B cell (primary cell): ENCODE data around the gene GLIPR1. TPM values are rescaled to one million over a fixed set of nuclear protein-coding genes. Genes with fewer than 3 reads are reported as not detected.
"Not testable (repeated sequence)": the region's sequence is repeated elsewhere in the genome, so short reads cannot be mapped to it uniquely, and the experiment has no call there.

Source experiments
- ATAC-seq: fragments of 200-7000 bp; cut with Tn5 transposase; one replicate; pipeline ENCODE4 v1.10.0; 2021; ENCODE audit warnings: low read depth, mild to moderate bottlenecking, moderate number of reproducible peaks, moderate library complexity
- CTCF ChIA-PET: fragments of 350-600 bp; sonication (Branson Sonifier 250); formaldehyde crosslinking; loops from one replicate; lab custom pipeline; 2021; ENCODE audit warnings: antibody characterized with exemption, inconsistent platforms; lab: Charles Lee
- POLR2A ChIA-PET: fragments of 350-600 bp; sonication (Branson Sonifier 250); formaldehyde crosslinking; loops from one replicate; lab custom pipeline; 2021; ENCODE audit warnings: antibody characterized with exemption; lab: Charles Lee
- DNase-seq: peaks from one replicate; pipeline ENCODE4 v3.0.0; 2013
- H2AFZ ChIP-seq: 2 replicates; pipeline ENCODE4 v1.6.1; 2012; ENCODE audit warnings: mild to moderate bottlenecking, low read depth, low read length; ENCODE audit not compliant: insufficient read depth, poor library complexity, severe bottlenecking
- H3K27ac ChIP-seq, 2 donors: 1 replicate in 1 of 2; 2 replicates in 1 of 2; pipeline ENCODE4 v1.5.1; 2012 to 2013; ENCODE audit warnings: low read length in 2 of 2, mild to moderate bottlenecking in 2 of 2, moderate library complexity in 1 of 2
- H3K27me3 ChIP-seq, 4 experiments: fragments of 200-600 bp in 1 of 4; sonication (generic) in 1 of 4; replicated peaks in 1 of 4; 1 replicate in 2 of 4; 2 replicates in 2 of 4; pipeline versions ENCODE4 v1.6.1 to v1.7.0; 2013 to 2016; ENCODE audit warnings: low read length in 3 of 4, mild to moderate bottlenecking in 2 of 4, mixed read lengths in 1 of 4, moderate library complexity in 1 of 4; ENCODE audit not compliant: insufficient read depth in 4 of 4, control insufficient read depth in 3 of 4; ENCODE audit errors: control extremely low read depth in 1 of 4
- H3K36me3 ChIP-seq, 2 experiments: replicated peaks in 1 of 2; 1 replicate in 1 of 2; 2 replicates in 1 of 2; pipeline versions ENCODE4 v1.6.1 to v1.7.1; 2013; ENCODE audit warnings: low read length in 1 of 2; ENCODE audit not compliant: insufficient read depth in 2 of 2, control insufficient read depth in 1 of 2; ENCODE audit errors: control extremely low read depth in 1 of 2, extremely low read depth in 1 of 2
- H3K4me1 ChIP-seq, 2 donors: fragments of 200-600 bp in 1 of 2; sonication (generic) in 1 of 2; 1 replicate in 1 of 2; 2 replicates in 1 of 2; pipeline versions ENCODE4 v1.5.1 to v1.6.1; 2013 to 2017; ENCODE audit warnings: low read length in 2 of 2; ENCODE audit not compliant: control insufficient read depth in 2 of 2, insufficient read depth in 2 of 2
- H3K4me2 ChIP-seq: replicated peaks from 2 replicates; pipeline ENCODE3; 2012; ENCODE audit warnings: mild to moderate bottlenecking, low read depth, low read length; ENCODE audit not compliant: poor library complexity, severe bottlenecking
- H3K4me3 ChIP-seq, 5 experiments: fragments of 200-600 bp in 1 of 5; sonication (generic) in 1 of 5; 1 replicate in 3 of 5; 2 replicates in 2 of 5; pipeline versions ENCODE4 v1.5.1 to v1.7.0; 2011 to 2016; ENCODE audit warnings: low read length in 4 of 5, mild to moderate bottlenecking in 4 of 5, low read depth in 2 of 5, control low read depth in 1 of 5, moderate library complexity in 1 of 5; ENCODE audit not compliant: insufficient read depth in 1 of 5; ENCODE audit errors: control extremely low read depth in 1 of 5, extremely low read depth in 1 of 5
- H3K79me2 ChIP-seq: fragments of 200-600 bp; sonication (generic); one replicate; pipeline ENCODE4 v1.6.0; 2016; ENCODE audit warnings: low read length; ENCODE audit not compliant: control insufficient read depth, insufficient read depth
- H3K9ac ChIP-seq: fragments of 200-600 bp; sonication (generic); 2 replicates; pipeline ENCODE4 v1.6.1; 2017; ENCODE audit warnings: mild to moderate bottlenecking, low read length, moderate library complexity
- H3K9me3 ChIP-seq, 3 donors: one replicate each; pipeline versions ENCODE4 v1.6.1 to v1.7.1; 2013; ENCODE audit warnings: low read length in 2 of 3; ENCODE audit not compliant: control insufficient read depth in 2 of 3, insufficient read depth in 1 of 3; ENCODE audit errors: control extremely low read depth in 1 of 3
- H4K20me1 ChIP-seq: 2 replicates; pipeline ENCODE4 v1.6.0; 2012; ENCODE audit warnings: mild to moderate bottlenecking, low read length; ENCODE audit not compliant: insufficient read depth, control insufficient read depth, poor library complexity, severe bottlenecking
- H3K27ac Mint-ChIP-seq: one replicate; pipeline ENCODE4 v1.8.0; 2021; ENCODE audit warnings: mixed read lengths
- H3K27me3 Mint-ChIP-seq: one replicate; pipeline ENCODE4 v1.8.0; 2021; ENCODE audit warnings: mixed read lengths
- H3K4me1 Mint-ChIP-seq: one replicate; pipeline ENCODE4 v1.8.0; 2021; ENCODE audit warnings: mixed read lengths
- H3K4me3 Mint-ChIP-seq: one replicate; pipeline ENCODE4 v1.8.0; 2021; ENCODE audit warnings: mixed read lengths
- H3K9me3 Mint-ChIP-seq: one replicate; pipeline ENCODE4 v1.8.0; 2022; ENCODE audit warnings: mixed read lengths; ENCODE audit not compliant: insufficient read depth
- CTCF ChIP-seq: fragments of 200-600 bp; IDR thresholded peaks from one replicate; pipeline ENCODE4 v1.8.0; 2022; ENCODE audit warnings: antibody characterized with exemption, mild to moderate bottlenecking
- EZH2 ChIP-seq: IDR thresholded peaks from 2 replicates; pipeline ENCODE4 v1.6.1; 2012; ENCODE audit warnings: borderline replicate concordance, low read depth, mild to moderate bottlenecking, moderate library complexity, low read length; ENCODE audit not compliant: insufficient read depth, poor library complexity, severe bottlenecking
- WGBS: methylation state at CpG from one replicate; pipeline ENCODE4 v1.1.5; 2013; ENCODE audit warnings: missing lambda C conversion rate; ENCODE audit not compliant: insufficient coverage; 5-methylcytosine and 5-hydroxymethylcytosine counted together
- intact Hi-C: fragments of 100-400 bp; cut with micrococcal nuclease; formaldehyde crosslinking; loops from one replicate; pipeline ENCODE4 v1.10.0; 2022
- polyA plus RNA-seq: library from polyadenylated mRNA; depleted of rRNA; stranded (reverse); fragments of >200 nt; gene quantifications from 2 replicates; pipeline ENCODE4 v1.2.3, GENCODE V29; 2012
- total RNA-seq, 2 donors: library from RNA; stranded (reverse); fragments of 120-200 nt in 1 of 2; gene quantifications; 1 replicate in 1 of 2; 2 replicates in 1 of 2; pipeline versions ENCODE4 v1.2.3 to v1.2.4, GENCODE V29; 2013 to 2022

Gene GLIPR1
- total and polyA plus RNA-seq, 2 donors (not counting 1 experiment from before 2014, with no cell fraction given), result 52.3 to 117 TPM

GRCh38 chr12:75511116-75512048 is 30.8 kb downstream of the GLIPR1 start, which contains the start of gene KRR1:
KRR1 (minus strand) TSS chr12:75511609; CDS start chr12:75511597, 12 bp downstream.
- ChIA-PET POLR2A (interaction anchor here (1.1 to 1.7 kb wide), 5 partner anchors 120 to 837 kb away, joined by 3 to 7 read pairs (median 5); partner anchors contain the start of genes BBS10, CAPS2, GLIPR1L2 and PHLDA1), CTCF (interaction anchor here (0.8 to 2.6 kb wide), 12 partner anchors 14 to 836 kb away, joined by 3 to 15 read pairs (median 6); partner anchors contain the start of genes BBS10, GLIPR1L1, GLIPR1L2 and PHLDA1)
- no peaks in the 10 kb centered on the region for H3K27me3 Mint-ChIP-seq
- peak; percentile 97 for ATAC-seq
- 4% methylated on average over 42 of the region's 47 CpGs for WGBS
- TF ChIP-seq CTCF (no peak), EZH2 (no peak)
- DNase-seq, result peak; percentile 95
- H3K9me3 ChIP-seq, result no peaks in the 10 kb centered on the region
- peaks cover 25% of the 10 kb centered on the region for H3K79me2 ChIP-seq
- H3K4me3 Mint-ChIP-seq, result peak within 1 kb of the TSS; percentile 93
- H4K20me1 ChIP-seq, result no peaks in the 10 kb centered on the region
- peak within 1 kb of the TSS; percentile 95 for H3K27ac Mint-ChIP-seq
- peak within 1 kb of the TSS; percentile 78 for H3K4me2 ChIP-seq
- H2AFZ ChIP-seq, result peak within 1 kb of the TSS; percentile 91
- H3K4me3 ChIP-seq, result peak within 1 kb of the TSS; percentile 61 to 100 (median 93)
- H3K27ac ChIP-seq, result peak within 1 kb of the TSS; percentile 72 to 83
- H3K27me3 ChIP-seq, result no peaks in the 10 kb centered on the region
- H3K4me1 Mint-ChIP-seq, result peaks cover 28% of the 10 kb centered on the region
- peaks cover 3 to 14% of the 10 kb centered on the region in 2 experiments for H3K36me3 ChIP-seq
- intact Hi-C loops, result loop anchor here (1.0 to 10.0 kb wide), 9 partner anchors 33 to 1553 kb away; partner anchors contain the start of genes ATXN7L3B, BBS10, E2F7 and GLIPR1L2
- peaks cover 11 to 18% of the 10 kb centered on the region in 2 donors for H3K4me1 ChIP-seq
- H3K9me3 Mint-ChIP-seq, result peaks cover 2% of the 10 kb centered on the region
- H3K9ac ChIP-seq, result peak within 1 kb of the TSS; percentile 95

GRCh38 chr12:75521224-75521623 is 40.7 kb downstream of the GLIPR1 start:
- DNase-seq, H3K79me2 ChIP-seq, H3K27ac Mint-ChIP-seq, ATAC-seq, H3K9ac ChIP-seq, H3K27me3 ChIP-seq, H2AFZ ChIP-seq, H4K20me1 ChIP-seq, POLR2A ChIA-PET, CTCF ChIA-PET, H3K9me3 Mint-ChIP-seq, H3K4me2 ChIP-seq, H3K36me3 ChIP-seq, H3K4me3 Mint-ChIP-seq, H3K4me3 ChIP-seq, H3K4me1 Mint-ChIP-seq, H3K4me1 ChIP-seq, H3K27ac ChIP-seq, H3K9me3 ChIP-seq: not testable (repeated sequence)
- peaks cover 33% of the 10 kb centered on the region for H3K27me3 Mint-ChIP-seq
- intact Hi-C loops, result loop anchor here (10.0 kb wide), 1 partner anchor 634 kb away; no protein-coding TSS in a partner anchor

GRCh38 chr12:75522124-75522523 is 41.6 kb downstream of the GLIPR1 start:
- not testable (repeated sequence) for H3K27ac Mint-ChIP-seq

More at GRCh38 chr12:75522124-75522523, 41.6 kb downstream of the GLIPR1 start:
- H3K27ac ChIP-seq, H3K9ac ChIP-seq, H3K4me3 Mint-ChIP-seq, POLR2A ChIA-PET, DNase-seq, H3K36me3 ChIP-seq, H3K4me1 Mint-ChIP-seq, H3K4me2 ChIP-seq, CTCF ChIA-PET, H3K27me3 ChIP-seq, H3K9me3 ChIP-seq, ATAC-seq, H3K4me1 ChIP-seq, H3K79me2 ChIP-seq, H2AFZ ChIP-seq, H3K4me3 ChIP-seq, H4K20me1 ChIP-seq, H3K9me3 Mint-ChIP-seq: not testable (repeated sequence)
- intact Hi-C loops, result loop anchor here (10.0 kb wide), 1 partner anchor 633 kb away; no protein-coding TSS in a partner anchor
- peaks cover 33% of the 10 kb centered on the region for H3K27me3 Mint-ChIP-seq
- WGBS, result 87% methylated on average over 3 of the region's 5 CpGs
